GM19238 (cell line): ENCODE data around the gene CZIB.
A peak's percentile ranks its signal among the peaks of the same experiment; 100 is the strongest.
"Not testable (repeated sequence)": the region's sequence is repeated elsewhere in the genome, so short reads cannot be mapped to it uniquely, and the experiment has no call there.

Source experiments
- DNase-seq: peaks from one replicate; pipeline ENCODE4 v3.0.0; 2011; ENCODE audit warnings: low spot score; ENCODE audit not compliant: insufficient read length

The CZIB gene

GRCh38 chr1:53238197-53239155, 18.0 kb upstream of the CZIB start, which contains the start of gene MAGOH:
Gene MAGOH (minus strand): TSS chr1:53238518. CDS start chr1:53238448, 70 bp downstream.
- DNase-seq: peak; percentile 92

GRCh38 chr1:53237638-53238037, 17.2 kb upstream of the CZIB start:
- DNase-seq: no peak

- no peak for DNase-seq
These were observed 490 bp upstream of the CZIB start for GRCh38 chr1:53220962-53221286.

- no peak for DNase-seq
These were observed 723 bp downstream of the CZIB start for GRCh38 chr1:53219711-53220110.

- DNase-seq: no peak
These were observed 2.2 kb downstream of the CZIB start for GRCh38 chr1:53218201-53218600.

- DNase-seq: no peak
These were observed 6.0 kb downstream of the CZIB start for GRCh38 chr1:53214376-53214940.

- no peak for DNase-seq
These were observed 9.5 kb downstream of the CZIB start for GRCh38 chr1:53210954-53211353.

GRCh38 chr1:53210352-53210751, 10.1 kb downstream of the CZIB start:
- no peak for DNase-seq

GRCh38 chr1:53207726-53208125, 12.7 kb downstream of the CZIB start:
- DNase-seq: no peak

- DNase-seq: no peak
These were observed 13.6 kb downstream of the CZIB start for GRCh38 chr1:53206735-53207379.

GRCh38 chr1:53206083-53206685, 14.2 kb downstream of the CZIB start:
- DNase-seq: not testable (repeated sequence)

- not testable (repeated sequence) for DNase-seq
These were observed 14.9 kb downstream of the CZIB start for GRCh38 chr1:53205496-53205895.

- DNase-seq: no peak
These were observed 17.0 kb downstream of the CZIB start for GRCh38 chr1:53203466-53203865.

- DNase-seq: no peak
These were observed 22.2 kb downstream of the CZIB start for GRCh38 chr1:53198241-53198651.

GRCh38 chr1:53197291-53198200, 22.9 kb downstream of the CZIB start:
- no peak for DNase-seq

GRCh38 chr1:53196485-53197290, 23.7 kb downstream of the CZIB start, which contains the start of gene CPT2:
Gene CPT2 (plus strand): TSS chr1:53196824. CDS start chr1:53196944, 120 bp downstream.
- DNase-seq: peak; percentile 99

GRCh38 chr1:53196017-53196484, 24.4 kb downstream of the CZIB start:
- no peak for DNase-seq

GRCh38 chr1:53195246-53196016, 25.0 kb downstream of the CZIB start:
- no peak for DNase-seq

GRCh38 chr1:53190210-53190611, 30.2 kb downstream of the CZIB start:
- DNase-seq: no peak
